ENCODE data around the gene ABCD3.

GRCh38 chr1:94553931-94554330 lies 135.7 kb downstream of the ABCD3 start:
- TF ChIP-seq CTCF (IDR thresholded peaks at IDR 0.05) = no peak
- TF ChIP-seq EP300 (IDR thresholded peaks at IDR 0.05) = no peak

Data from tibial nerve (tissue), 4 donors.